HepG2 (cell line): ENCODE measurements around the gene TFRC.
"Not testable (repeated sequence)": the region's sequence is repeated elsewhere in the genome, so short reads cannot be mapped to it uniquely, and the experiment has no call there.

Source experiments
- POLR2A ChIP-seq, 2 experiments: IDR thresholded peaks; 2 replicates each; pipeline ENCODE4 v1.6.1; 2011; ENCODE audit warnings: low read depth in 2 of 2, low read length in 2 of 2, mild to moderate bottlenecking in 1 of 2, moderate library complexity in 1 of 2; ENCODE audit not compliant: insufficient read depth in 1 of 2
- RAD21 ChIP-seq: fragments of 450-650 bp; formaldehyde crosslinking; IDR thresholded peaks from 2 replicates; pipeline ENCODE4 v1.5.0; 2020; ENCODE audit warnings: mild to moderate bottlenecking
- TAF1 ChIP-seq: sonication (generic); formaldehyde crosslinking; IDR thresholded peaks from 2 replicates; pipeline ENCODE4 v1.4.0; 2020; ENCODE audit warnings: missing genetic modification reagents
- TMF1 ChIP-seq: sonication (generic); formaldehyde crosslinking; IDR thresholded peaks from 2 replicates; pipeline ENCODE4 v1.8.1; 2022; ENCODE audit warnings: low read depth, missing genetic modification reagents
- YY1 ChIP-seq: IDR thresholded peaks from 2 replicates; pipeline ENCODE4 v1.6.1; 2011; ENCODE audit warnings: low read length, low read depth, moderate library complexity, mild to moderate bottlenecking; ENCODE audit not compliant: insufficient read depth, insufficient replicate concordance
- ZNF709 ChIP-seq: sonication (generic); formaldehyde crosslinking; IDR thresholded peaks from 2 replicates; pipeline ENCODE4 v1.5.0; 2020; ENCODE audit warnings: mild to moderate bottlenecking, missing genetic modification reagents
- TF ChIP-seq, protein P1 (sequence below): IDR thresholded peaks from 2 replicates; pipeline ENCODE4 v1.6.1; 2016; ENCODE audit warnings: low read depth, missing genetic modification reagents, missing compliant biosample characterization
- TF ChIP-seq, protein P2 (sequence below): sonication (generic); formaldehyde crosslinking; conservative IDR thresholded peaks from 2 replicates; pipeline ENCODE4 v1.4.0; 2020; ENCODE audit warnings: missing genetic modification reagents

- TF ChIP-seq YY1; ZNF709 (CRISPR knock-in tag); TAF1 (CRISPR knock-in tag); POLR2A (IDR thresholded peaks at IDR 0.05; ENCODE audit: insufficient read depth in 1 of 2, low read depth in 2 of 2, low read length in 2 of 2); TMF1 (CRISPR knock-in tag): not testable (repeated sequence)
- TF ChIP-seq, protein P1, sequence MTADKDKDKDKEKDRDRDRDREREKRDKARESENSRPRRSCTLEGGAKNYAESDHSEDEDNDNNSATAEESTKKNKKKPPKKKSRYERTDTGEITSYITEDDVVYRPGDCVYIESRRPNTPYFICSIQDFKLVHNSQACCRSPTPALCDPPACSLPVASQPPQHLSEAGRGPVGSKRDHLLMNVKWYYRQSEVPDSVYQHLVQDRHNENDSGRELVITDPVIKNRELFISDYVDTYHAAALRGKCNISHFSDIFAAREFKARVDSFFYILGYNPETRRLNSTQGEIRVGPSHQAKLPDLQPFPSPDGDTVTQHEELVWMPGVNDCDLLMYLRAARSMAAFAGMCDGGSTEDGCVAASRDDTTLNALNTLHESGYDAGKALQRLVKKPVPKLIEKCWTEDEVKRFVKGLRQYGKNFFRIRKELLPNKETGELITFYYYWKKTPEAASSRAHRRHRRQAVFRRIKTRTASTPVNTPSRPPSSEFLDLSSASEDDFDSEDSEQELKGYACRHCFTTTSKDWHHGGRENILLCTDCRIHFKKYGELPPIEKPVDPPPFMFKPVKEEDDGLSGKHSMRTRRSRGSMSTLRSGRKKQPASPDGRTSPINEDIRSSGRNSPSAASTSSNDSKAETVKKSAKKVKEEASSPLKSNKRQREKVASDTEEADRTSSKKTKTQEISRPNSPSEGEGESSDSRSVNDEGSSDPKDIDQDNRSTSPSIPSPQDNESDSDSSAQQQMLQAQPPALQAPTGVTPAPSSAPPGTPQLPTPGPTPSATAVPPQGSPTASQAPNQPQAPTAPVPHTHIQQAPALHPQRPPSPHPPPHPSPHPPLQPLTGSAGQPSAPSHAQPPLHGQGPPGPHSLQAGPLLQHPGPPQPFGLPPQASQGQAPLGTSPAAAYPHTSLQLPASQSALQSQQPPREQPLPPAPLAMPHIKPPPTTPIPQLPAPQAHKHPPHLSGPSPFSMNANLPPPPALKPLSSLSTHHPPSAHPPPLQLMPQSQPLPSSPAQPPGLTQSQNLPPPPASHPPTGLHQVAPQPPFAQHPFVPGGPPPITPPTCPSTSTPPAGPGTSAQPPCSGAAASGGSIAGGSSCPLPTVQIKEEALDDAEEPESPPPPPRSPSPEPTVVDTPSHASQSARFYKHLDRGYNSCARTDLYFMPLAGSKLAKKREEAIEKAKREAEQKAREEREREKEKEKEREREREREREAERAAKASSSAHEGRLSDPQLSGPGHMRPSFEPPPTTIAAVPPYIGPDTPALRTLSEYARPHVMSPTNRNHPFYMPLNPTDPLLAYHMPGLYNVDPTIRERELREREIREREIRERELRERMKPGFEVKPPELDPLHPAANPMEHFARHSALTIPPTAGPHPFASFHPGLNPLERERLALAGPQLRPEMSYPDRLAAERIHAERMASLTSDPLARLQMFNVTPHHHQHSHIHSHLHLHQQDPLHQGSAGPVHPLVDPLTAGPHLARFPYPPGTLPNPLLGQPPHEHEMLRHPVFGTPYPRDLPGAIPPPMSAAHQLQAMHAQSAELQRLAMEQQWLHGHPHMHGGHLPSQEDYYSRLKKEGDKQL = not testable (repeated sequence)
- TF ChIP-seq RAD21 (CRISPR knock-in tag) = peak; percentile 68
- TF ChIP-seq, protein P2, sequence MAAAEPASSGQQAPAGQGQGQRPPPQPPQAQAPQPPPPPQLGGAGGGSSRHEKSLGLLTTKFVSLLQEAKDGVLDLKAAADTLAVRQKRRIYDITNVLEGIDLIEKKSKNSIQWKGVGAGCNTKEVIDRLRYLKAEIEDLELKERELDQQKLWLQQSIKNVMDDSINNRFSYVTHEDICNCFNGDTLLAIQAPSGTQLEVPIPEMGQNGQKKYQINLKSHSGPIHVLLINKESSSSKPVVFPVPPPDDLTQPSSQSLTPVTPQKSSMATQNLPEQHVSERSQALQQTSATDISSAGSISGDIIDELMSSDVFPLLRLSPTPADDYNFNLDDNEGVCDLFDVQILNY (CRISPR knock-in tag) = not testable (repeated sequence)
Measured at GRCh38 chr3:196026059-196026458, 55.8 kb downstream of the TFRC start.
